ENCODE data around the gene CIAO2B. TPM values are rescaled to one million over a fixed set of nuclear protein-coding genes. Genes with fewer than 3 reads are reported as not detected.

Gene CIAO2B
- total RNA-seq, 1 donor from 2014 or later, result 180 TPM

- no peak for DNase-seq (ENCODE audit: low read depth, low spot score)
Observed at GRCh38 chr16:66920924-66921680, 13.1 kb downstream of the CIAO2B start.

GRCh38 chr16:66920299-66920590 lies 14.0 kb downstream of the CIAO2B start:
- DNase-seq (ENCODE audit: low read depth, low spot score), result no peak

- DNase-seq (ENCODE audit: low read depth, low spot score), result no peak
Observed at GRCh38 chr16:66919569-66920298, 14.5 kb downstream of the CIAO2B start.

- no peak for DNase-seq (ENCODE audit: low read depth, low spot score)
Observed at GRCh38 chr16:66918803-66919568, 15.2 kb downstream of the CIAO2B start, which contains the start of gene CDH16. TSS of gene CDH16 (minus strand) at chr16:66918885. CDS start at chr16:66918065, 820 bp downstream.

GRCh38 chr16:66918355-66918754 lies 15.8 kb downstream of the CIAO2B start:
- DNase-seq (ENCODE audit: low read depth, low spot score), result no peak

GRCh38 chr16:66917741-66918140 lies 16.5 kb downstream of the CIAO2B start:
- no peak for DNase-seq (ENCODE audit: low read depth, low spot score)

- no peak for DNase-seq (ENCODE audit: low read depth, low spot score)
Observed at GRCh38 chr16:66916518-66916917, 17.7 kb downstream of the CIAO2B start.

- DNase-seq (ENCODE audit: low read depth, low spot score), result no peak
Observed at GRCh38 chr16:66915041-66915440, 19.2 kb downstream of the CIAO2B start.

- DNase-seq (ENCODE audit: low read depth, low spot score), result no peak
Observed at GRCh38 chr16:66914541-66914940, 19.7 kb downstream of the CIAO2B start.

GRCh38 chr16:66913711-66914110 lies 20.5 kb downstream of the CIAO2B start:
- DNase-seq (ENCODE audit: low read depth, low spot score), result no peak

- no peak for DNase-seq (ENCODE audit: low read depth, low spot score)
Observed at GRCh38 chr16:66913081-66913480, 21.1 kb downstream of the CIAO2B start.

- DNase-seq (ENCODE audit: low read depth, low spot score), result no peak
Observed at GRCh38 chr16:66911801-66912200, 22.4 kb downstream of the CIAO2B start.

GRCh38 chr16:66911112-66911511 lies 23.1 kb downstream of the CIAO2B start:
- DNase-seq (ENCODE audit: low read depth, low spot score), result no peak

- DNase-seq (ENCODE audit: low read depth, low spot score), result no peak
Observed at GRCh38 chr16:66910175-66910940, 23.8 kb downstream of the CIAO2B start.

GRCh38 chr16:66908762-66909559 lies 25.2 kb downstream of the CIAO2B start:
- no peak for DNase-seq (ENCODE audit: low read depth, low spot score)

- DNase-seq (ENCODE audit: low read depth, low spot score), result no peak
Observed at GRCh38 chr16:66908116-66908515, 26.1 kb downstream of the CIAO2B start.

GRCh38 chr16:66906916-66907836 lies 27.0 kb downstream of the CIAO2B start:
- DNase-seq (ENCODE audit: low read depth, low spot score), result no peak

- DNase-seq (ENCODE audit: low read depth, low spot score), result no peak
Observed at GRCh38 chr16:66905633-66906539, 28.3 kb downstream of the CIAO2B start.

All from pulmonary artery endothelial cell (primary cell).